HepG2 (cell line): ENCODE data around the gene GAS5. TPM values are rescaled to one million over a fixed set of nuclear protein-coding genes. Genes with fewer than 3 reads are reported as not detected.

ENCODE experiments used
- AHDC1 ChIP-seq: sonication (generic); formaldehyde crosslinking; IDR thresholded peaks from 2 replicates; pipeline ENCODE4 v1.5.1; 2020; ENCODE audit warnings: mild to moderate bottlenecking, missing genetic modification reagents, borderline replicate concordance
- AKAP8 ChIP-seq: sonication (generic); formaldehyde crosslinking; IDR thresholded peaks from 2 replicates; pipeline ENCODE4 v1.5.1; 2020; ENCODE audit warnings: mild to moderate bottlenecking, missing genetic modification reagents
- BRF2 ChIP-seq: sonication (generic); formaldehyde crosslinking; IDR thresholded peaks from 2 replicates; pipeline ENCODE4 v1.8.1; 2022; ENCODE audit warnings: mild to moderate bottlenecking, missing genetic modification reagents
- ELF3 ChIP-seq: IDR thresholded peaks from 2 replicates; pipeline ENCODE4 v1.6.1; 2016; ENCODE audit warnings: missing genetic modification reagents, missing compliant biosample characterization
- ESRRA ChIP-seq: sonication (generic); formaldehyde crosslinking; IDR thresholded peaks from 2 replicates; pipeline ENCODE4 v1.5.1; 2020; ENCODE audit warnings: mild to moderate bottlenecking, low read depth, missing genetic modification reagents
- ETV6 ChIP-seq: sonication (generic); formaldehyde crosslinking; conservative IDR thresholded peaks from 2 replicates; pipeline ENCODE4 v1.4.0; 2020; ENCODE audit warnings: missing genetic modification reagents
- HBP1 ChIP-seq: IDR thresholded peaks from 2 replicates; pipeline ENCODE4 v1.6.1; 2016; ENCODE audit warnings: low read depth, control low read depth
- JARID2 ChIP-seq: sonication (generic); formaldehyde crosslinking; IDR thresholded peaks from 2 replicates; pipeline ENCODE4 v1.8.1; 2023; ENCODE audit warnings: missing genetic modification reagents, inconsistent platforms; ENCODE audit not compliant: insufficient replicate concordance
- KLF16 ChIP-seq, 2 experiments: sonication (generic) in 1 of 2; formaldehyde crosslinking in 1 of 2; IDR thresholded peaks; 2 replicates each; pipeline versions ENCODE4 v1.6.1 to v1.8.0; 2016 to 2023; ENCODE audit warnings: missing genetic modification reagents in 2 of 2, missing compliant biosample characterization in 1 of 2
- MED8 ChIP-seq: sonication (generic); formaldehyde crosslinking; IDR thresholded peaks from 2 replicates; pipeline ENCODE4 v1.8.1; 2023; ENCODE audit warnings: mild to moderate bottlenecking, missing genetic modification reagents; ENCODE audit not compliant: insufficient replicate concordance
- SMAD9 ChIP-seq: sonication (generic); formaldehyde crosslinking; IDR thresholded peaks from 2 replicates; pipeline ENCODE4 v1.5.1; 2020; ENCODE audit warnings: mild to moderate bottlenecking, missing genetic modification reagents
- SP5 ChIP-seq: IDR thresholded peaks from 2 replicates; pipeline ENCODE4 v1.6.1; 2016; ENCODE audit warnings: low read depth, borderline replicate concordance
- ZFP41 ChIP-seq: sonication (generic); formaldehyde crosslinking; IDR thresholded peaks from 2 replicates; pipeline ENCODE4 v1.4.0; 2020; ENCODE audit warnings: mild to moderate bottlenecking, missing genetic modification reagents, borderline replicate concordance
- ZFY ChIP-seq: sonication (generic); formaldehyde crosslinking; IDR thresholded peaks from 2 replicates; pipeline ENCODE4 v1.4.0; 2020; ENCODE audit warnings: missing genetic modification reagents
- ZNF329 ChIP-seq: sonication (generic); formaldehyde crosslinking; IDR thresholded peaks from 2 replicates; pipeline ENCODE4 v1.9.0; 2021; ENCODE audit warnings: low read depth, mild to moderate bottlenecking, missing genetic modification reagents
- ZNF430 ChIP-seq: sonication (generic); formaldehyde crosslinking; IDR thresholded peaks from 2 replicates; pipeline ENCODE4 v1.9.0; 2021; ENCODE audit warnings: mild to moderate bottlenecking, missing genetic modification reagents
- ZNF580 ChIP-seq: IDR thresholded peaks from 2 replicates; pipeline ENCODE4 v1.6.1; 2016; ENCODE audit warnings: low read depth, borderline replicate concordance
- ZNF776 ChIP-seq: sonication (generic); formaldehyde crosslinking; IDR thresholded peaks from 2 replicates; pipeline ENCODE4 v1.4.0; 2020; ENCODE audit warnings: mild to moderate bottlenecking, missing genetic modification reagents
- ZNF83 ChIP-seq: sonication (generic); formaldehyde crosslinking; IDR thresholded peaks from 2 replicates; pipeline ENCODE4 v1.4.0; 2020; ENCODE audit warnings: missing genetic modification reagents, mild to moderate bottlenecking, borderline replicate concordance
- ZSCAN29 ChIP-seq: sonication (generic); formaldehyde crosslinking; conservative IDR thresholded peaks from 2 replicates; pipeline ENCODE4 v1.4.0; 2020; ENCODE audit warnings: mild to moderate bottlenecking, missing genetic modification reagents
- polyA plus RNA-seq, 8 experiments: library from polyadenylated mRNA; depleted of rRNA in 3 of 8; stranded (reverse) in 7 of 8; unstranded in 1 of 8; fragments of >200 nt; fragmentation: Illumina TruSeq in 4 of 8; extraction: Trizol in 4 of 8; gene quantifications; 2 replicates each; pipeline versions ENCODE4 v1.2.1 to v1.2.3, GENCODE V29; 2011 to 2016; ENCODE audit warnings: low read depth in 4 of 8, missing spikeins in 1 of 8, mixed read lengths in 1 of 8; ENCODE audit not compliant: insufficient read depth in 1 of 8
- total RNA-seq, 5 experiments: library from RNA; depleted of rRNA; stranded (reverse); fragments of >200 nt; fragmentation: Illumina TruSeq; extraction: Trizol; gene quantifications; 2 replicates each; pipeline ENCODE4 v1.2.3, GENCODE V29; 2016; ENCODE audit warnings: low read depth in 1 of 5

Gene GAS5
- total and polyA plus RNA-seq, 2 of the 13 experiments (the other 11 are each of a cell fraction or from before 2014, with no cell fraction given) = 352 to 738 TPM

- TF ChIP-seq AHDC1 (no peak), ZNF580 (CRISPR knock-in tag) (no peak; the same call in 1 of the 2 replicates), BRF2 (CRISPR knock-in tag) (no peak), MED8 (CRISPR knock-in tag) (no peak), ETV6 (CRISPR knock-in tag) (peak; percentile 97), SMAD9 (CRISPR knock-in tag) (no peak), ELF3 (peak; percentile 25; the same call in 1 of the 2 replicates), ZNF329 (no peak), KLF16 (CRISPR knock-in tag; IDR thresholded peaks at IDR 0.05) (peak in 1 of 2 experiments; percentile 56; a peak in 1 of 4 replicates), ZNF776 (CRISPR knock-in tag) (peak; percentile 88), ZFY (CRISPR knock-in tag) (peak; percentile 77), SP5 (CRISPR knock-in tag) (peak; percentile 45; the same call in 1 of the 2 replicates), ZNF430 (CRISPR knock-in tag) (no peak; the same call in 1 of the 2 replicates), AKAP8 (CRISPR knock-in tag) (no peak; the same call in 1 of the 2 replicates), ZSCAN29 (CRISPR knock-in tag) (no peak), ZNF83 (CRISPR knock-in tag) (no peak), HBP1 (CRISPR knock-in tag) (no peak; the same call in none of the 2 replicates), JARID2 (no peak), ZFP41 (no peak), ESRRA (CRISPR knock-in tag) (0 out of 2 replicates have a peak, but pooled peaks have one; percentile 17)
Measured at GRCh38 chr1:173868266-173869020, 654 bp upstream of the GAS5 start, which contains the start of gene ZBTB37 (continued).
